ENCODE results near the gene CEP41. TPM values are rescaled to one million over a fixed set of nuclear protein-coding genes. Genes with fewer than 3 reads are reported as not detected.

CEP41 gene
- polyA plus RNA-seq, 3 donors = 2.9 to 8.5 (median 7.2) TPM

DNA sequence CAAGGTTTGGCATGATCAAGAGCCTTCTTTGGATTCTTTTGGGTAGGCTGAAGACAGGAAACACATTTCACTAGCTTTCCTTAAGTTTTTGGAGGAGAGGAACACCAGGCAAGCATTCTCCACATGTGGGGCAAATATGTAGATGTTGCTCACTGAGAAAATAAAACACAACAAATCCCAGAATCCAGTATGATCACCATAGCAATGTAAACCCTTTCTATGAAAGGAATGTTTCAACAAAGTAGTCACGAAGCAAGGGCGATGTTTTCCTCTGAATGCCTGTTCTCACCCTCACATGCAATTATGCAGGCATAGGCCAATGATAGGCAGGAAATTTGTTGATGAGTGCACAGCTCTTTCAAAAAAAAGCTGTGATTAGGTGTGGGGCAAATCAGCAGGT lies 20.5 kb upstream of the CEP41 start:
- H3K9ac ChIP-seq (ENCODE audit: insufficient read depth, low read length, poor library complexity, severe bottlenecking) = no peak overlapping the region
- no peaks in the 10 kb centered on the region for H3K36me3 ChIP-seq (replicated peaks in 1 of 2; ENCODE audit: control insufficient read depth in 1 of 2, insufficient read depth in 2 of 2, low read length in 2 of 2)
- H3K79me2 ChIP-seq (ENCODE audit: insufficient read depth, low read length) = no peaks in the 10 kb centered on the region
- WGBS (ENCODE audit: insufficient coverage) = no CpG with 5 or more reads among the region's 2 CpGs
- Mint-ChIP-seq H3K4me3 (no peak overlapping the region), H3K27me3 (ENCODE audit: low read depth in 3 of 3) (peaks cover 0 to 3% (median 1%) of the 10 kb centered on the region in 3 donors), H3K9me3 (peaks cover 5 to 15% (median 11%) of the 10 kb centered on the region in 7 donors), H3K36me3 (peaks cover 0 to 1% of the 10 kb centered on the region in 2 donors), H3K27ac (no peak overlapping the region), H3K4me1 (peaks cover 7% of the 10 kb centered on the region)
- H2AFZ ChIP-seq (ENCODE audit: insufficient read depth, low read depth, low read length, poor library complexity, severe bottlenecking) = no peak overlapping the region
- DNase-seq = no peak
- no peak for TF ChIP-seq CTCF (IDR thresholded peaks at IDR 0.05)
- H3K4me2 ChIP-seq (replicated peaks; ENCODE audit: extremely low read depth, low read length, poor library complexity, severe bottlenecking) = no peak overlapping the region
- H3K4me1 ChIP-seq (ENCODE audit: control insufficient read depth in 1 of 2, insufficient read depth in 2 of 2, low read length in 2 of 2) = no peaks in the 10 kb centered on the region
- H3K9me3 ChIP-seq (replicated peaks in 1 of 2; ENCODE audit: control insufficient read depth in 1 of 2, insufficient read depth in 1 of 2, low read length in 2 of 2) = peaks cover 6 to 7% of the 10 kb centered on the region in 2 donors
- intact Hi-C loops (cut with micrococcal nuclease) = no loop called here
- no peak overlapping the region for H3K4me3 ChIP-seq (replicated peaks in 1 of 3; ENCODE audit: low read depth in 2 of 3, low read length in 3 of 3)
- no peak overlapping the region for H3K27ac ChIP-seq (ENCODE audit: low read depth in 1 of 2, low read length in 2 of 2)
- no peaks in the 10 kb centered on the region for H4K20me1 ChIP-seq (ENCODE audit: insufficient read depth, low read length)
- H3K27me3 ChIP-seq (ENCODE audit: control insufficient read depth in 2 of 2, insufficient read depth in 2 of 2, low read length in 2 of 2) = no peaks in the 10 kb centered on the region

- peaks cover 7% of the 10 kb centered on the region for H3K4me1 Mint-ChIP-seq
- Histone ChIP-seq H3K27me3 (ENCODE audit: control insufficient read depth in 2 of 2, insufficient read depth in 2 of 2, low read length in 2 of 2) (no peaks in the 10 kb centered on the region), H3K4me3 (replicated peaks in 1 of 3; ENCODE audit: low read depth in 2 of 3, low read length in 3 of 3) (peak overlapping the region; percentile 16 to 61 (median 48)), H3K4me1 (ENCODE audit: control insufficient read depth in 1 of 2, insufficient read depth in 2 of 2, low read length in 2 of 2) (no peaks in the 10 kb centered on the region), H3K79me2 (ENCODE audit: insufficient read depth, low read length) (no peaks in the 10 kb centered on the region), H3K36me3 (replicated peaks in 1 of 2; ENCODE audit: control insufficient read depth in 1 of 2, insufficient read depth in 2 of 2, low read length in 2 of 2) (no peaks in the 10 kb centered on the region), H2AFZ (ENCODE audit: insufficient read depth, low read depth, low read length, poor library complexity, severe bottlenecking) (peak overlapping the region; percentile 65), H4K20me1 (ENCODE audit: insufficient read depth, low read length) (no peaks in the 10 kb centered on the region), H3K9ac (ENCODE audit: insufficient read depth, low read length, poor library complexity, severe bottlenecking) (no peak overlapping the region), H3K4me2 (replicated peaks; ENCODE audit: extremely low read depth, low read length, poor library complexity, severe bottlenecking) (peak overlapping the region; percentile 56), H3K9me3 (replicated peaks in 1 of 2; ENCODE audit: control insufficient read depth in 1 of 2, insufficient read depth in 1 of 2, low read length in 2 of 2) (peaks cover 6 to 7% of the 10 kb centered on the region in 2 donors), H3K27ac (ENCODE audit: low read depth in 1 of 2, low read length in 2 of 2) (peak overlapping the region in 1 of 2 donors; percentile 44)
- WGBS (ENCODE audit: insufficient coverage) = no CpG with 5 or more reads among the region's 2 CpGs
- intact Hi-C loops (cut with micrococcal nuclease) = no loop called here
- peaks cover 5 to 11% (median 9%) of the 10 kb centered on the region in 7 donors for H3K9me3 Mint-ChIP-seq
- no peak for DNase-seq
- peak overlapping the region in 3 of 7 donors; percentile 60 to 79 (median 68) for H3K27ac Mint-ChIP-seq
- no peak for TF ChIP-seq CTCF (IDR thresholded peaks at IDR 0.05)
- peaks cover 0 to 1% of the 10 kb centered on the region in 2 donors for H3K36me3 Mint-ChIP-seq
- H3K4me3 Mint-ChIP-seq = peak overlapping the region; percentile 45 to 73
- H3K27me3 Mint-ChIP-seq (ENCODE audit: low read depth in 3 of 3) = peaks cover 0 to 3% (median 3%) of the 10 kb centered on the region in 3 donors
Measured at GRCh38 chr7:130458257-130458656, 17.4 kb upstream of the CEP41 start.

Data from CD14-positive monocyte (primary cell).